KOPT-K1 (cell line): ENCODE measurements around the gene TTC7B.

Experiments
- H3K27ac ChIP-seq: fragments of 200-600 bp; sonication (generic); 2 replicates; pipeline ENCODE4 v1.5.1; 2016; ENCODE audit warnings: antibody characterized with exemption, mild to moderate bottlenecking, low read depth, low read length; ENCODE audit not compliant: poor library complexity, severe bottlenecking
- H3K36me3 ChIP-seq: fragments of 200-600 bp; sonication (generic); 2 replicates; pipeline ENCODE4 v1.5.1; 2017; ENCODE audit warnings: antibody characterized with exemption, mild to moderate bottlenecking, low read length, moderate library complexity; ENCODE audit not compliant: insufficient read depth
- H3K9me3 ChIP-seq: fragments of 200-600 bp; sonication (generic); 2 replicates; pipeline ENCODE4 v1.5.1; 2017; ENCODE audit warnings: antibody characterized with exemption, low read length, mild to moderate bottlenecking; ENCODE audit not compliant: insufficient read depth, poor library complexity, severe bottlenecking

Gene TTC7B

GRCh38 chr14:90491911-90492531 is 324.2 kb downstream of the TTC7B start:
- H3K9me3 ChIP-seq = no peaks in the 10 kb centered on the region
- H3K36me3 ChIP-seq = no peaks in the 10 kb centered on the region
- no peak overlapping the region for H3K27ac ChIP-seq

GRCh38 chr14:90491221-90491885 is 324.9 kb downstream of the TTC7B start:
- Histone ChIP-seq H3K27ac (no peak overlapping the region), H3K36me3 (no peaks in the 10 kb centered on the region), H3K9me3 (no peaks in the 10 kb centered on the region)

GRCh38 chr14:90490720-90491050 is 325.5 kb downstream of the TTC7B start:
- H3K27ac ChIP-seq = no peak overlapping the region
- no peaks in the 10 kb centered on the region for H3K36me3 ChIP-seq
- H3K9me3 ChIP-seq = no peaks in the 10 kb centered on the region

DNA sequence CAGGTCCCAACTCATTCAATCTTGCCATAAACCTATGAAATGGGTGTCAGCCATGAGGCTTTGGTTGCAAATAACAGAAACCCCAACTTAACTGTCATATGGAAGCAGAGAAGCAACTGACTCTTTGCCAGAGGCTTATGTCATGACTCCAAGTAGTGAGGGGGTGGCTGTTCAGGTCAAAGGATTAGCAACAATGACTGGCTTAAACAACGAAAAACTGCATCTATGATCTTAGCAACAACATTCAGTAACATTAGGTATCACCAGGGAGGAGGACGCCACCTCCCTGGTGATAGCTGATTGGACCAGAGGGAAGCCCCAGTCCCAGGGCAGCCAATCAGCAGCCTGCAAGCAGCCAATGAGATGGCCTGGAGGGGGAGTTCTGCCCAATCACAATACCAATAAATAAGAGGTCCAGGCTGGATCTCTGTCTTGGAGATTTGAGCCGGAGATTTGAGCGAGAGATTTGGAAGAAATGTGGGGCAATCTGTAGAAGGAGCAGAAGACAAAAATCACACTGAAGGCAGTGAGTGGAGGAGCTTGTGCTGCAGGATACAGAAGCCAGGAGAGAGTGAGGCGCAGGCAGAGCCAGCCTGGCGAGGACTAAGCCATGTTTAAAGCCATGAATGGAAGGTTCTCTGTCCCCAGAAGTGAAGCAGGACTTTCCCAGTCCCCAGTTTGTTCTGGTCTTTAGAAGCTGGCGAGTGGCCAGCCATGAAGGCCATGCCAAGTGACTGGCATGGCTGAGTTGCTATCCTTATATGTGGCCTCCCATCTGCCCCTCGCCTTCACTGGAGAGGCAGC is 326.1 kb downstream of the TTC7B start:
- Histone ChIP-seq H3K9me3 (no peaks in the 10 kb centered on the region), H3K36me3 (no peaks in the 10 kb centered on the region), H3K27ac (no peak overlapping the region)

GRCh38 chr14:90489306-90489705 is 326.9 kb downstream of the TTC7B start:
- Histone ChIP-seq H3K36me3 (no peaks in the 10 kb centered on the region), H3K27ac (no peak overlapping the region), H3K9me3 (no peaks in the 10 kb centered on the region)

DNA sequence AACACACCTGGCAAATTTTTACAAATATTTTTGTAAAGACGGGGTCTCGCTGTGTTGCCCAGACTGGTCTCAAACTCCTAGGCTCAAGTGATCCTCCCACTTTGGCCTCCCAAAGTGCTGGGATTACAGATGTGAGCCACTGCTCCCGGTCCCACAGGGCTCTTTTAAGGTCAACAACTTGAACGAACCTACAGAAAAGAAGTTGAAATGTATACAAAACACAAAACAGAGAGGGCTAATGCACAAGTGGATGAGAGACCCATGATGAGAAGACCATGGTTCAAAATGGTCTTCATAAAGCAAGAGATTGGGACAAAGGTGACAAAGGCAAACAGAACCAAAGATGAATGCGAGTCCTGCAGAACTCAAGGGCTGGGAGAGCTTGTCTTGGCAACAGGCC is 328.0 kb downstream of the TTC7B start:
- no peaks in the 10 kb centered on the region for H3K9me3 ChIP-seq
- no peak overlapping the region for H3K27ac ChIP-seq
- no peaks in the 10 kb centered on the region for H3K36me3 ChIP-seq

DNA sequence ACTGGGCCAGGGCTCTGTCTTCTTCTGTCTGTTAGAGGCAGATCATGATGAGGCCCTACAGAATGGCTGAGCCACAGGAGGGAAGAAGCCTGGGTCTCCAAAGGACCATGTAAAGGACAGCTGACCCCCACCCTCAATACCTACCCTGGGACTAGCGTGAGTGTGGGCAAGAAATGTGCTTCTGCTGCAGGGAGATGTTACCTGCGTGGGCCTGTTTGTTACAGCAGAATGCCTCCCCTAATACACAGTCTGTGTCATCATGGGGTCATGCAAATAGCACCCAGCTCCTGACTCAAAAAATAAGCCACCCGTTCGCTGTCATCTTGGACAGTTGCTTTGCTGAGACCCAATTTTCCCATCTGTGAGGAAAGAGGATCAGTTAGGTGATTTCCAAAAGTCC is 328.8 kb downstream of the TTC7B start:
- Histone ChIP-seq H3K9me3 (no peaks in the 10 kb centered on the region), H3K27ac (no peak overlapping the region), H3K36me3 (no peaks in the 10 kb centered on the region)

DNA sequence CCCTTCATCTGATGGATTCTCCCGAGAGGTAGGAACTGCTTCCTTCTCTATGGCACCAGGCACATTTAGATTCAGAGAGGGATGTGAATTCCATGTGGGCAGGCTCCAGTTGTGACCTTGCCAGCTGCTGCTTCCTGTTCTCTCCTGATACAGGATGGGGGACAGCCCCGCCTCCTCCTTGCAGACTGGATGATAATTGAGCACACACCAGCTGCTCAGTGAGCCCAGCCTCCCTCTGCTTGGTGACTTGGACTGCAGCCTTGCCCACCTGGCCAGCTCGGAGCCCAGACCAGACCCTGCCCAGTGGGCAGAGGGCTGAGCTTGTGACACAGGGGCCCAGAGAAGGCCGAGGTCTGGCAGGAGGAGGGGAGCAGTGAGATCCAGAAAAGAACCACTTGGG is 329.2 kb downstream of the TTC7B start:
- Histone ChIP-seq H3K27ac (no peak overlapping the region), H3K9me3 (no peaks in the 10 kb centered on the region), H3K36me3 (no peaks in the 10 kb centered on the region)

GRCh38 chr14:90484291-90484690 is 331.9 kb downstream of the TTC7B start:
- Histone ChIP-seq H3K27ac (no peak overlapping the region), H3K36me3 (no peaks in the 10 kb centered on the region), H3K9me3 (no peaks in the 10 kb centered on the region)

GRCh38 chr14:90483571-90483974 is 332.7 kb downstream of the TTC7B start:
- Histone ChIP-seq H3K36me3 (no peaks in the 10 kb centered on the region), H3K27ac (no peak overlapping the region), H3K9me3 (no peaks in the 10 kb centered on the region)

DNA sequence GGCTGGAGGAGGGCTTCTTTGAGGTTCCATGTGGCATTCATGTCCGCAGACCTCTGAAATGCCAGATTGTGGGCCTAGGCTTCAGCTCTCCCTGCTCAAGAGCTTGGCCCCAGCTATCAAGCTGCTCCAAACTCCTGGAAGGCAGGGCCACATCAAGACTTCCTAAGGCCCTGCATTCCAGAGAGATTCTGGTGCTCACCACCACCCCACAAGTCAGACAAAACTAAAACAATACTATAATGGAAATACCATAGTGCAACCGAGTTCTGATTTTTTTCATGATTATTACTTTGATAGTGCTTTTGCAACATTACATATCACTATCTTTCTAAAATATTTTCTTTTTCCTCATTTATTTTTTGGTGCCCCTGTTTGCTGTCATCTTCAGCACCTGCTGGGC is 333.1 kb downstream of the TTC7B start:
- H3K9me3 ChIP-seq = no peaks in the 10 kb centered on the region
- no peaks in the 10 kb centered on the region for H3K36me3 ChIP-seq
- H3K27ac ChIP-seq = no peak overlapping the region

DNA sequence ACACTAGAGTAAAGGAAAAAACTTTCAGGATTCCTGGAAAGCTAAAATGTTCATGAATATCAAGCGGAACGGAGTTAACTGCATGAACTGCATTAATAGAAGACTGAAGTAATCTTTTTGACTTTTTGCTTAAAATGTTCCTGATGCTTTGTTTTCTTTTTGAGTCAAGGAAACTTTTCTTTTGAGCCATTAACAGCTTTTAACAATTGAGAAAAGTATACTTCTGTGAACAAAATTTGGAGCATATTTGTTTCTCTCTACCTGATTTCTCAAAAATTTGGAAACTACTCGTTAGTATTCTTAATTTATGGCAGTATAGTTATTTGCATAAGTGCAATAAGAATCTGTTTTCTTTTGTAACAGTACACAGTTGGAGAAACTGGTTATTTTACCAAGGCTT is 340.9 kb downstream of the TTC7B start:
- Histone ChIP-seq H3K27ac (no peak overlapping the region), H3K9me3 (peaks cover 45% of the 10 kb centered on the region), H3K36me3 (no peaks in the 10 kb centered on the region)
